Measurements from ENCODE around the gene DIRAS1. TPM values are rescaled to one million over a fixed set of nuclear protein-coding genes. Genes with fewer than 3 reads are reported as not detected.

Gene DIRAS1
- total RNA-seq, 1 experiment from 2014 or later = 33.7 TPM

GRCh38 chr19:2731181-2731995 lies 10.2 kb upstream of the DIRAS1 start:
- RAD21 ChIA-PET (ENCODE audit: low non-redundant PET in 1 of 2, low total read pairs in 2 of 2, uncharacterized antibody in 2 of 2, unreplicated experiment in 2 of 2) = no interaction called here

GRCh38 chr19:2729943-2730818 lies 9.0 kb upstream of the DIRAS1 start:
- H2AFZ ChIP-seq (ENCODE audit: low read depth, low read length, poor library complexity, severe bottlenecking) = no peak overlapping the region
- BruUV-seq (replicated peaks) = no TSS peak
- H3K4me1 ChIP-seq (ENCODE audit: control insufficient read depth in 1 of 2, insufficient read depth in 2 of 2, low read length in 2 of 2) = no peaks in the 10 kb centered on the region
- ChIA-PET RAD21 (ENCODE audit: low non-redundant PET in 1 of 2, low total read pairs in 2 of 2, uncharacterized antibody in 2 of 2, unreplicated experiment in 2 of 2) (no interaction called here), POLR2A (no interaction called here), CTCF (no interaction called here)
- intact Hi-C loops (cut with micrococcal nuclease) = no loop called here
- H3K36me3 ChIP-seq (ENCODE audit: control insufficient read depth in 1 of 2, insufficient read depth in 2 of 2, low read length in 2 of 2) = no peaks in the 10 kb centered on the region; a peak in 1 of 4 replicates
- no peaks in the 10 kb centered on the region for H3K79me2 ChIP-seq (ENCODE audit: insufficient read depth, low read length)
- no peaks in the 10 kb centered on the region for H3K9me3 ChIP-seq (ENCODE audit: control insufficient read depth in 1 of 2, insufficient read depth in 1 of 2, low read depth in 1 of 2, low read length in 2 of 2)
- no peak overlapping the region for H3K27ac ChIP-seq (ENCODE audit: low read depth, low read length)
- no peaks in the 10 kb centered on the region for H3K9me2 ChIP-seq (ENCODE audit: insufficient read depth)
- H3K4me2 ChIP-seq (ENCODE audit: low read length) = no peak overlapping the region
- ATAC-seq (no peak), DNase-seq (ENCODE audit: low read depth, low spot score) (no peak)
- H3K27me3 ChIP-seq (ENCODE audit: insufficient read depth, low read length) = no peaks in the 10 kb centered on the region
- no peak overlapping the region for H3K9ac ChIP-seq (ENCODE audit: low read length)
- H3K4me3 ChIP-seq (replicated peaks in 1 of 2; ENCODE audit: low read depth in 1 of 2, low read length in 2 of 2) = no peak overlapping the region
- H4K20me1 ChIP-seq (ENCODE audit: insufficient read depth) = no peaks in the 10 kb centered on the region
- TF ChIP-seq SIN3A (IDR thresholded peaks at IDR 0.05; ENCODE audit: low read depth) = no peak
- TF ChIP-seq MAX (IDR thresholded peaks at IDR 0.05) = no peak
- TF ChIP-seq SRF (IDR thresholded peaks at IDR 0.05; ENCODE audit: low read depth) = no peak
- no peak for TF ChIP-seq CTCF (IDR thresholded peaks at IDR 0.05 in 2 of 3, conservative IDR thresholded peaks at IDR 0.05 in 1 of 3; ENCODE audit: borderline replicate concordance in 1 of 3, insufficient read depth in 1 of 3, low read depth in 2 of 3, low read length in 2 of 3)
- TF ChIP-seq YY1 (IDR thresholded peaks at IDR 0.05; ENCODE audit: extremely low read depth, insufficient replicate concordance, low read depth, low read length) = no peak
- TF ChIP-seq ATF3 (IDR thresholded peaks at IDR 0.05) = no peak
- no peak for TF ChIP-seq RAD21 (IDR thresholded peaks at IDR 0.05; ENCODE audit: low read depth)
- TF ChIP-seq FOSL1 (IDR thresholded peaks at IDR 0.05; ENCODE audit: low read depth) = no peak
- no peak for TF ChIP-seq POLR2A (IDR thresholded peaks at IDR 0.05; ENCODE audit: borderline replicate concordance, extremely low read depth, insufficient read depth, insufficient read length)
- TF ChIP-seq CBX3 (IDR thresholded peaks at IDR 0.05; ENCODE audit: low read depth) = no peak
- TF ChIP-seq POLR2AphosphoS5 (IDR thresholded peaks at IDR 0.05; ENCODE audit: low read depth, low read length) = no peak
- no peak for TF ChIP-seq TCF7L2 (IDR thresholded peaks at IDR 0.05; ENCODE audit: borderline replicate concordance, extremely low read depth, insufficient read depth, insufficient read length)
- TF ChIP-seq SP1 (IDR thresholded peaks at IDR 0.05; ENCODE audit: low read depth) = no peak
- TF ChIP-seq ZNF274 (IDR thresholded peaks at IDR 0.05; ENCODE audit: low read depth, low read length) = no peak
- no peak for TF ChIP-seq CEBPB (IDR thresholded peaks at IDR 0.05; ENCODE audit: low read depth)

More at GRCh38 chr19:2731181-2731995, 10.2 kb upstream of the DIRAS1 start:
- ATAC-seq (no peak), DNase-seq (ENCODE audit: low read depth, low spot score) (no peak)
- Histone ChIP-seq H3K9me3 (ENCODE audit: control insufficient read depth in 1 of 2, insufficient read depth in 1 of 2, low read depth in 1 of 2, low read length in 2 of 2) (peaks cover 0 to under 1% of the 10 kb centered on the region in 2 experiments; a peak in 1 of 4 replicates), H3K36me3 (ENCODE audit: control insufficient read depth in 1 of 2, insufficient read depth in 2 of 2, low read length in 2 of 2) (peaks cover under 1 to 10% of the 10 kb centered on the region in 2 experiments; a peak in 3 of 4 replicates), H3K9me2 (ENCODE audit: insufficient read depth) (no peaks in the 10 kb centered on the region), H3K4me1 (ENCODE audit: control insufficient read depth in 1 of 2, insufficient read depth in 2 of 2, low read length in 2 of 2) (no peaks in the 10 kb centered on the region), H3K4me3 (replicated peaks in 1 of 2; ENCODE audit: low read depth in 1 of 2, low read length in 2 of 2) (no peak overlapping the region), H2AFZ (ENCODE audit: low read depth, low read length, poor library complexity, severe bottlenecking) (no peak overlapping the region), H3K27ac (ENCODE audit: low read depth, low read length) (no peak overlapping the region), H3K79me2 (ENCODE audit: insufficient read depth, low read length) (no peaks in the 10 kb centered on the region; the same call in 1 of the 2 replicates), H3K27me3 (ENCODE audit: insufficient read depth, low read length) (no peaks in the 10 kb centered on the region), H3K4me2 (ENCODE audit: low read length) (no peak overlapping the region), H3K9ac (ENCODE audit: low read length) (no peak overlapping the region), H4K20me1 (ENCODE audit: insufficient read depth) (no peaks in the 10 kb centered on the region)
- no TSS peak for BruUV-seq (replicated peaks)
- POLR2A ChIA-PET = no interaction called here
- CTCF ChIA-PET = no interaction called here
- intact Hi-C loops (cut with micrococcal nuclease) = no loop called here
- no peak for TF ChIP-seq TCF7L2 (IDR thresholded peaks at IDR 0.05; ENCODE audit: borderline replicate concordance, extremely low read depth, insufficient read depth, insufficient read length)
